ENCODE results near the gene LRRFIP1. TPM values are rescaled to one million over a fixed set of nuclear protein-coding genes. Genes with fewer than 3 reads are reported as not detected.
"Not testable (repeated sequence)": the region's sequence is repeated elsewhere in the genome, so short reads cannot be mapped to it uniquely, and the experiment has no call there.

LRRFIP1 gene
- total and polyA plus RNA-seq, 12 donors: 91.5 to 132 (median 110) TPM

- intact Hi-C loops (cut with DNase I): loop anchor here in 8 of 10 donors (5.0 to 10.0 kb wide), 7 partner anchors 78 to 235 kb away; no protein-coding TSS in a partner anchor
- ATAC-seq (no peak), DNase-seq (no peak)
- no peaks in the 10 kb centered on the region for H3K27me3 ChIP-seq
- WGBS, 2 donors: 46 to 60% methylated on average over 2 of the region's 2 CpGs
- no peaks in the 10 kb centered on the region for H3K9me3 ChIP-seq
- peaks cover 0 to 19% (median 5%) of the 10 kb centered on the region in 9 donors for H3K4me1 ChIP-seq
- peaks cover 4 to 92% (median 50%) of the 10 kb centered on the region in 9 donors for H3K36me3 ChIP-seq
- no peak for TF ChIP-seq CTCF (IDR thresholded peaks at IDR 0.05)
- H3K27ac ChIP-seq: peak overlapping the region in 1 of 10 donors; percentile 19
- no peak overlapping the region for H3K4me3 ChIP-seq
These were observed 122.6 kb downstream of the LRRFIP1 start for GRCh38 chr2:237749961-237750360.

- H3K4me1 ChIP-seq: peaks cover 0 to 14% (median under 1%) of the 10 kb centered on the region in 9 donors
These were observed 123.1 kb downstream of the LRRFIP1 start for GRCh38 chr2:237750441-237750840.

GRCh38 chr2:237752761-237753165 is 125.4 kb downstream of the LRRFIP1 start:
- no peaks in the 10 kb centered on the region for H3K27me3 ChIP-seq
- ATAC-seq (peak in 3 of 8 donors; percentile 14 to 35 (median 19)), DNase-seq (no peak)
- peaks cover 5 to 100% (median 68%) of the 10 kb centered on the region in 9 donors for H3K36me3 ChIP-seq
- no peak overlapping the region for H3K27ac ChIP-seq
- WGBS, 2 donors: 45 to 59% methylated on average over 5 of the region's 5 CpGs
- peaks cover 0 to 10% (median 0%) of the 10 kb centered on the region in 9 donors for H3K4me1 ChIP-seq
- no peak overlapping the region for H3K4me3 ChIP-seq
- no peak for TF ChIP-seq CTCF (IDR thresholded peaks at IDR 0.05)
- intact Hi-C loops (cut with DNase I): loop anchor here in 2 of 10 donors (5.0 kb wide), 2 partner anchors 170 to 235 kb away; no protein-coding TSS in a partner anchor
- no peaks in the 10 kb centered on the region for H3K9me3 ChIP-seq

More at GRCh38 chr2:237750441-237750840, 123.1 kb downstream of the LRRFIP1 start:
- peak in 4 of 8 donors; percentile 24 to 86 (median 34) for ATAC-seq
- H3K9me3 ChIP-seq, DNase-seq, H3K4me3 ChIP-seq, H3K27me3 ChIP-seq: not testable (repeated sequence)
- peaks cover 5 to 96% (median 53%) of the 10 kb centered on the region in 9 donors for H3K36me3 ChIP-seq
- H3K27ac ChIP-seq: peak overlapping the region in 1 of 10 donors; percentile 19
- intact Hi-C loops (cut with DNase I): loop anchor here in 2 of 10 donors (5.0 kb wide), 2 partner anchors 168 to 233 kb away; no protein-coding TSS in a partner anchor
- WGBS, 2 donors: 84 to 85% methylated on average over 15 of the region's 15 CpGs

DNA sequence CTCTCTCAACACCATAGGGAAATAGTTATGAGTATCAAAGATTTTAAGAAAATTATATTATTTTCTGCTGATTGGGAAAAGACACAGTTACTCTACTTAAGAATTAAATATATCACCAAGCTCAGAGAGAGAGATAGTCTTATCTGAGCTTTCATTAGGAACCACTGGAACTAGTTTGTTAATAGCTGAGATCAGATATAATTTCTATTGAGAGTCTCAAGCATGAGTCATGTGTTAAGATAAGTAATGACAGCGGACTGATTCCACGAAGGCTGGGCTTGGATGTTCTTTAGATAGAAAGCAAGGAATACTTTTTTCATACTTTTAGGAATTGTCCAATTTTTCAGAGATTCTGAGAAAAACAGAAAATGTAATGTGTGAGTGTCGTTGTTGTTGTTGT is 126.8 kb downstream of the LRRFIP1 start:
- Histone ChIP-seq H3K4me3 (no peak overlapping the region), H3K36me3 (peaks cover 5 to 100% (median 71%) of the 10 kb centered on the region in 9 donors), H3K27me3 (no peaks in the 10 kb centered on the region), H3K4me1 (peaks cover 0 to 18% (median 0%) of the 10 kb centered on the region in 9 donors), H3K9me3 (no peaks in the 10 kb centered on the region), H3K27ac (no peak overlapping the region)
- intact Hi-C loops (cut with DNase I): loop anchor here in 2 of 10 donors (5.0 kb wide), 2 partner anchors 172 to 237 kb away; no protein-coding TSS in a partner anchor
- DNase-seq: no peak
- no peak for ATAC-seq
- 47 to 62% methylated on average over 3 of the region's 3 CpGs for WGBS, 2 donors
- no peak for TF ChIP-seq CTCF (IDR thresholded peaks at IDR 0.05)
